H1 (cell line): ENCODE results near the gene EHD4. TPM values are rescaled to one million over a fixed set of nuclear protein-coding genes. Genes with fewer than 3 reads are reported as not detected.

Experiments used
- CTCF ChIA-PET: fragments of 300-600 bp; sonication (Branson Sonifier 250); formaldehyde crosslinking; loops from one replicate; lab custom pipeline; 2021; ENCODE audit not compliant: partially characterized antibody; lab: Charles Lee
- POLR2A ChIA-PET: fragments of 300-600 bp; sonication (Branson Sonifier 250); formaldehyde crosslinking; loops from one replicate; lab custom pipeline; 2021; ENCODE audit warnings: inconsistent platforms; ENCODE audit not compliant: partially characterized antibody; lab: Charles Lee
- DNase-seq, 2 experiments: peaks; one replicate each; pipeline versions ENCODE4 v3.0.0 to v3.0.0-alpha.2; 2010 to 2022; ENCODE audit warnings: low spot score in 2 of 2, low read depth in 1 of 2, mixed read lengths in 1 of 2
- FAIRE-seq: peaks from 2 replicates; lab custom pipeline; 2011; peaks lifted over from hg19 to GRCh38; lab: Jason Lieb, UNC
- H2AFZ ChIP-seq: 2 replicates; pipeline ENCODE4 v1.8.1; 2012; ENCODE audit warnings: low read length, inconsistent platforms
- H2AK5ac ChIP-seq: 2 replicates; pipeline ENCODE4 v1.6.1; 2013; ENCODE audit warnings: low read depth, low read length
- H2BK120ac ChIP-seq: replicated peaks from 2 replicates; pipeline ENCODE3; 2013; ENCODE audit warnings: low read depth, low read length, inconsistent platforms
- H2BK12ac ChIP-seq: 2 replicates; pipeline ENCODE4 v1.6.1; 2013; ENCODE audit warnings: low read depth, low read length
- H2BK15ac ChIP-seq: 2 replicates; pipeline ENCODE4 v1.6.1; 2013; ENCODE audit warnings: low read length
- H2BK20ac ChIP-seq: 2 replicates; pipeline ENCODE4 v1.6.1; 2013; ENCODE audit warnings: low read length
- H2BK5ac ChIP-seq: 2 replicates; pipeline ENCODE4 v1.6.1; 2013; ENCODE audit warnings: low read depth, low read length
- H3K14ac ChIP-seq: 2 replicates; pipeline ENCODE4 v1.6.1; 2013; ENCODE audit warnings: inconsistent platforms; ENCODE audit not compliant: insufficient read length
- H3K18ac ChIP-seq: 2 replicates; pipeline ENCODE4 v1.6.1; 2013; ENCODE audit warnings: low read length; ENCODE audit errors: extremely low read depth
- H3K23ac ChIP-seq: 2 replicates; pipeline ENCODE4 v1.6.1; 2013; ENCODE audit warnings: inconsistent platforms; ENCODE audit not compliant: insufficient read length
- H3K23me2 ChIP-seq: 2 replicates; pipeline ENCODE4 v1.6.1; 2013; ENCODE audit warnings: low read depth, low read length
- H3K27ac ChIP-seq: 2 replicates; pipeline ENCODE4 v1.6.1; 2011; ENCODE audit warnings: low read depth, low read length, inconsistent platforms
- H3K27me3 ChIP-seq, 4 experiments: replicated peaks in 1 of 4; 1 replicate in 1 of 4; 2 replicates in 3 of 4; pipeline versions ENCODE4 v1.6.1 to v1.8.1; 2011 to 2013; ENCODE audit warnings: low read length in 3 of 4, mild to moderate bottlenecking in 3 of 4, inconsistent platforms in 2 of 4, mixed read lengths in 2 of 4, moderate library complexity in 1 of 4; ENCODE audit not compliant: control insufficient read depth in 3 of 4, insufficient read depth in 3 of 4; ENCODE audit errors: extremely low read depth in 1 of 4
- H3K36me3 ChIP-seq, 4 experiments: 2 replicates each; pipeline versions ENCODE4 v1.6.1 to v1.8.1; 2011 to 2013; ENCODE audit warnings: mild to moderate bottlenecking in 4 of 4, low read length in 3 of 4, moderate library complexity in 2 of 4, control low read depth in 1 of 4, inconsistent platforms in 1 of 4; ENCODE audit not compliant: insufficient read depth in 4 of 4, control insufficient read depth in 2 of 4
- H3K4ac ChIP-seq: replicated peaks from 2 replicates; pipeline ENCODE3; 2013; ENCODE audit warnings: low read length, low read depth, mixed read lengths, inconsistent platforms; ENCODE audit not compliant: insufficient read length
- H3K4me1 ChIP-seq, 4 experiments: replicated peaks in 1 of 4; 1 replicate in 1 of 4; 2 replicates in 3 of 4; pipeline versions ENCODE4 v1.6.1 to v1.8.1; 2011 to 2013; ENCODE audit warnings: low read length in 3 of 4, inconsistent platforms in 2 of 4, mixed read lengths in 1 of 4; ENCODE audit not compliant: insufficient read depth in 4 of 4, control insufficient read depth in 3 of 4
- H3K4me2 ChIP-seq, 2 experiments: 2 replicates each; pipeline versions ENCODE4 v1.6.1 to v1.8.1; 2011 to 2013; ENCODE audit warnings: low read depth in 2 of 2, low read length in 2 of 2, control low read depth in 1 of 2, inconsistent platforms in 1 of 2, mild to moderate bottlenecking in 1 of 2; ENCODE audit not compliant: insufficient read depth in 1 of 2
- H3K4me3 ChIP-seq, 4 experiments: fragments of 200-600, 300-600 bp in 1 of 4; sonication (generic), shearing (Covaris generic), sonication (Bioruptor Twin) in 1 of 4; 2 replicates each; pipeline versions ENCODE4 v1.5.1 to v1.8.1; 2011 to 2016; ENCODE audit warnings: low read length in 4 of 4, low read depth in 3 of 4, control low read depth in 2 of 4, inconsistent platforms in 2 of 4, mild to moderate bottlenecking in 2 of 4, mixed read lengths in 1 of 4, moderate library complexity in 1 of 4; ENCODE audit not compliant: insufficient read depth in 2 of 4; ENCODE audit errors: extremely low read depth in 1 of 4
- H3K56ac ChIP-seq: replicated peaks from 2 replicates; pipeline ENCODE3; 2013; ENCODE audit warnings: low read depth, mild to moderate bottlenecking, mixed read lengths, low read length, inconsistent platforms; ENCODE audit not compliant: insufficient read length
- H3K79me1 ChIP-seq: 2 replicates; pipeline ENCODE4 v1.6.1; 2013; ENCODE audit warnings: low read depth, low read length, control low read depth
- H3K79me2 ChIP-seq, 2 experiments: 2 replicates each; pipeline versions ENCODE4 v1.6.1 to v1.8.1; 2012 to 2013; ENCODE audit warnings: low read length in 2 of 2, mild to moderate bottlenecking in 2 of 2, inconsistent platforms in 1 of 2; ENCODE audit not compliant: insufficient read depth in 2 of 2, control insufficient read depth in 1 of 2
- H3K9ac ChIP-seq, 4 experiments: replicated peaks in 1 of 4; 1 replicate in 1 of 4; 2 replicates in 3 of 4; pipeline versions ENCODE4 v1.6.1 to v1.8.1; 2011 to 2013; ENCODE audit warnings: low read depth in 3 of 4, low read length in 3 of 4, control low read depth in 2 of 4, mild to moderate bottlenecking in 2 of 4, moderate library complexity in 2 of 4, inconsistent platforms in 1 of 4; ENCODE audit errors: extremely low read depth in 1 of 4
- H3K9me3 ChIP-seq, 2 experiments: 2 replicates each; pipeline versions ENCODE4 v1.6.1 to v1.8.1; 2012 to 2013; ENCODE audit warnings: mild to moderate bottlenecking in 2 of 2, moderate library complexity in 2 of 2, control low read depth in 1 of 2, inconsistent platforms in 1 of 2, low read depth in 1 of 2, low read length in 1 of 2, mixed read lengths in 1 of 2; ENCODE audit not compliant: insufficient read depth in 2 of 2
- H4K20me1 ChIP-seq, 2 experiments: replicated peaks in 1 of 2; 2 replicates each; pipeline versions ENCODE3 to v1.8.1; 2011 to 2013; ENCODE audit warnings: inconsistent platforms in 2 of 2, low read length in 2 of 2, mild to moderate bottlenecking in 1 of 2; ENCODE audit not compliant: insufficient read depth in 2 of 2, control insufficient read depth in 1 of 2
- H4K5ac ChIP-seq: 2 replicates; pipeline ENCODE4 v1.6.1; 2013; ENCODE audit warnings: low read length, low read depth, mixed read lengths, inconsistent platforms; ENCODE audit not compliant: insufficient read length
- H4K8ac ChIP-seq: 2 replicates; pipeline ENCODE4 v1.8.0; 2013; ENCODE audit warnings: mild to moderate bottlenecking, moderate library complexity, low read length, inconsistent platforms; ENCODE audit not compliant: insufficient read depth; ENCODE audit errors: extremely low read depth
- H4K91ac ChIP-seq: replicated peaks from 2 replicates; pipeline ENCODE3; 2013; ENCODE audit warnings: low read length, mixed read lengths, inconsistent platforms; ENCODE audit not compliant: insufficient read length
- BCL11A ChIP-seq, 2 experiments: IDR thresholded peaks; one replicate each; pipeline ENCODE4 v1.6.1; 2011; ENCODE audit warnings: low read depth in 2 of 2, low read length in 2 of 2, mild to moderate bottlenecking in 2 of 2
- BRCA1 ChIP-seq: IDR thresholded peaks from 2 replicates; pipeline ENCODE4 v1.6.1; 2012; ENCODE audit warnings: low read depth, low read length, improper control_type of control experiment
- CHD1 ChIP-seq: IDR thresholded peaks from 2 replicates; pipeline ENCODE4 v1.6.1; 2012; ENCODE audit warnings: low read depth, low read length, improper control_type of control experiment
- CHD2 ChIP-seq: IDR thresholded peaks from 2 replicates; pipeline ENCODE4 v1.6.1; 2012; ENCODE audit warnings: low read length, improper control_type of control experiment
- EGR1 ChIP-seq: IDR thresholded peaks from 2 replicates; pipeline ENCODE4 v1.6.1; 2011; ENCODE audit warnings: low read depth, low read length, borderline replicate concordance
- JUND ChIP-seq: IDR thresholded peaks from 2 replicates; pipeline ENCODE4 v1.6.1; 2011; ENCODE audit warnings: mild to moderate bottlenecking, improper control_type of control experiment, low read length
- KDM1A ChIP-seq: fragments of 200-600, 300-600 bp; sonication (generic); IDR thresholded peaks from 2 replicates; pipeline ENCODE4 v1.7.1; 2016; ENCODE audit warnings: mild to moderate bottlenecking, low read length, borderline replicate concordance
- KDM4A ChIP-seq: IDR thresholded peaks from one replicate; pipeline ENCODE4 v1.7.1; 2012; ENCODE audit warnings: low read depth, mild to moderate bottlenecking, moderate library complexity, low read length, inconsistent platforms; ENCODE audit not compliant: severe bottlenecking
- KDM5A ChIP-seq: fragments of 200-600 bp; IDR thresholded peaks from 2 replicates; pipeline ENCODE4 v1.7.1; 2012; ENCODE audit warnings: mild to moderate bottlenecking, low read length, inconsistent platforms, mixed read lengths
- MAFK ChIP-seq: IDR thresholded peaks from 2 replicates; pipeline ENCODE4 v1.6.1; 2012; ENCODE audit warnings: low read depth, mild to moderate bottlenecking, improper control_type of control experiment, low read length
- NRF1 ChIP-seq: IDR thresholded peaks from 2 replicates; pipeline ENCODE4 v1.6.1; 2011; ENCODE audit warnings: mild to moderate bottlenecking, low read depth, low read length, improper control_type of control experiment
- RFX5 ChIP-seq: IDR thresholded peaks from 2 replicates; pipeline ENCODE4 v1.6.1; 2011; ENCODE audit warnings: low read depth, low read length, improper control_type of control experiment, borderline replicate concordance
- SIRT6 ChIP-seq: IDR thresholded peaks from one replicate; pipeline ENCODE4 v1.7.1; 2012; ENCODE audit warnings: low read length, inconsistent platforms
- SRF ChIP-seq: IDR thresholded peaks from 2 replicates; pipeline ENCODE4 v1.6.1; 2011; ENCODE audit warnings: mild to moderate bottlenecking, low read depth, low read length, moderate library complexity
- TAF1 ChIP-seq: IDR thresholded peaks from 2 replicates; pipeline ENCODE4 v1.6.1; 2011; ENCODE audit warnings: mild to moderate bottlenecking, low read depth, low read length
- TBP ChIP-seq: IDR thresholded peaks from 2 replicates; pipeline ENCODE4 v1.6.1; 2011; ENCODE audit warnings: low read depth, low read length, improper control_type of control experiment
- WGBS, 2 experiments: shearing (Covaris generic) in 1 of 2; methylation state at CpG; one replicate each; pipeline versions ENCODE4 v1.1.6 to v1.1.7; 2013 to 2015; ENCODE audit warnings: low lambda C conversion rate in 2 of 2, mixed read lengths in 2 of 2, inconsistent platforms in 1 of 2, low coverage in 1 of 2, missing lambda C conversion rate in 1 of 2; ENCODE audit not compliant: insufficient replicate concordance in 2 of 2, insufficient coverage in 1 of 2, insufficient read length in 1 of 2; ENCODE audit errors: extremely low coverage in 1 of 2, missing lambda C conversion rate in 1 of 2; 5-methylcytosine and 5-hydroxymethylcytosine counted together
- polyA plus RNA-seq, 7 experiments: library from polyadenylated mRNA; depleted of rRNA in 3 of 7; stranded (reverse) in 5 of 7; unstranded in 2 of 7; fragments of >200 nt in 5 of 7; fragments of 200-250 nt in 2 of 7; gene quantifications; 1 replicate in 5 of 7; 2 replicates in 1 of 7; 4 replicates in 1 of 7; pipeline versions ENCODE4 v1.2.1 to v1.2.3, GENCODE V29; 2011 to 2013; ENCODE audit warnings: missing spikeins in 2 of 7, mixed read lengths in 2 of 7
- total RNA-seq: library from RNA; stranded (reverse); fragmentation: NEBNext Ultra II Directional; extraction: Animal tissue kit (Norgen Biotek cat#: 25700); gene quantifications from 2 replicates; pipeline ENCODE4 v1.2.1, GENCODE V29; 2021

Gene EHD4
- total and polyA plus RNA-seq, 2 of the 8 experiments (the other 6 are each of a cell fraction or from before 2014, with no cell fraction given), result 17.5 to 24.5 TPM

GRCh38 chr15:41901431-41901830 lies 70.9 kb downstream of the EHD4 start:
- Histone ChIP-seq H4K5ac (no peak overlapping the region), H2BK120ac (no peak overlapping the region), H3K9me3 (no peaks in the 10 kb centered on the region), H2BK12ac (no peak overlapping the region), H3K18ac (no peak overlapping the region), H3K4ac (no peak overlapping the region), H3K23ac (no peak overlapping the region), H3K27ac (no peak overlapping the region), H3K14ac (no peak overlapping the region), H3K27me3 (no peaks in the 10 kb centered on the region), H2BK15ac (no peak overlapping the region), H4K91ac (no peak overlapping the region), H3K79me1 (no peaks in the 10 kb centered on the region), H4K8ac (no peak overlapping the region), H2BK20ac (no peak overlapping the region), H3K23me2 (peaks cover 2% of the 10 kb centered on the region; the same call in 1 of the 2 replicates), H3K79me2 (no peaks in the 10 kb centered on the region; a peak in 1 of 4 replicates), H4K20me1 (peaks cover 0 to 15% of the 10 kb centered on the region in 2 experiments), H2AK5ac (no peak overlapping the region), H3K56ac (no peak overlapping the region), H3K36me3 (peaks cover 3 to 12% (median 8%) of the 10 kb centered on the region in 4 experiments; a peak in 5 of 8 replicates), H2BK5ac (no peak overlapping the region), H3K4me1 (peaks cover 0 to 4% (median 2%) of the 10 kb centered on the region in 4 experiments; a peak in 1 of 7 replicates), H3K9ac (no peak overlapping the region), H3K4me3 (no peak overlapping the region), H2AFZ (no peak overlapping the region), H3K4me2 (no peak overlapping the region)
- CTCF ChIA-PET, result interaction anchor here (0.9 to 11.0 kb wide), 8 partner anchors 23 to 483 kb away, joined by 3 to 105 read pairs (median 4); partner anchors contain the start of gene MAPKBP1
- FAIRE-seq (no peak), DNase-seq (no peak)
- no peak for TF ChIP-seq BCL11A (IDR thresholded peaks at IDR 0.05; ENCODE audit: low read depth in 2 of 2, low read length in 2 of 2)
- TF ChIP-seq MAFK, result no peak
- no peak for TF ChIP-seq CHD1
- no peak for TF ChIP-seq NRF1
- no peak for TF ChIP-seq CHD2
- TF ChIP-seq KDM1A, result no peak
- TF ChIP-seq BRCA1, result no peak
- TF ChIP-seq KDM4A, result no peak
- no peak for TF ChIP-seq TBP
- TF ChIP-seq EGR1, result no peak
- TF ChIP-seq SIRT6, result no peak
- no peak for TF ChIP-seq SRF
- TF ChIP-seq TAF1, result no peak
- TF ChIP-seq KDM5A, result no peak
- no peak for TF ChIP-seq JUND
- TF ChIP-seq RFX5, result no peak
- POLR2A ChIA-PET, result interaction anchor here (1.4 kb wide), 1 partner anchor 51 kb away, joined by 3 read pairs; no protein-coding TSS in a partner anchor
- WGBS, 2 experiments, result 97% methylated on average over 5 of the region's 5 CpGs; no CpG with 5 or more reads in 1 of the 2 experiments
